Prostate gland (tissue), 2 donors: ENCODE results near the gene RASL10A. TPM values are rescaled to one million over a fixed set of nuclear protein-coding genes. Genes with fewer than 3 reads are reported as not detected.

Experiments
- DNase-seq: peaks from one replicate; pipeline ENCODE4 v3.0.0-alpha.2; 2019; ENCODE audit warnings: low spot score
- H3K27ac ChIP-seq, 2 donors: fragments of 200-600 bp; sonication (generic); 2 replicates each; pipeline ENCODE4 v1.5.1; 2017 to 2019
- H3K27me3 ChIP-seq: fragments of 200-600 bp; sonication (generic); replicated peaks from 2 replicates; pipeline ENCODE4 v1.5.1; 2019; ENCODE audit not compliant: insufficient read depth
- H3K36me3 ChIP-seq, 2 donors: fragments of 200-600 bp; sonication (generic); 1 replicate in 1 of 2; 2 replicates in 1 of 2; pipeline versions ENCODE4 v1.5.1 to v1.8.1; 2017 to 2019
- H3K4me1 ChIP-seq: fragments of 200-600 bp; sonication (generic); replicated peaks from 2 replicates; pipeline ENCODE4 v1.5.1; 2019
- H3K4me3 ChIP-seq, 2 donors: fragments of 200-600 bp; sonication (generic); 2 replicates each; pipeline ENCODE4 v1.5.1; 2017 to 2019
- H3K9me3 ChIP-seq: fragments of 200-600 bp; sonication (generic); 2 replicates; pipeline ENCODE4 v1.5.1; 2017
- POLR2A ChIP-seq: fragments of 450-650 bp; IDR thresholded peaks from one replicate; pipeline ENCODE4 v1.6.1; 2016; ENCODE audit warnings: antibody characterized with exemption, mild to moderate bottlenecking
- POLR2AphosphoS5 ChIP-seq: sonication (generic); formaldehyde crosslinking; IDR thresholded peaks from one replicate; pipeline ENCODE4 v1.6.1; 2017; ENCODE audit warnings: antibody characterized with exemption
- WGBS: methylation state at CpG from one replicate; pipeline ENCODE4 v1.1.5; 2018; 5-methylcytosine and 5-hydroxymethylcytosine counted together
- intact Hi-C: fragments of 100-400 bp; cut with DNase I; formaldehyde crosslinking; loops from one replicate; pipeline ENCODE4 v1.14.2; 2022
- total RNA-seq, 2 donors: library from RNA; depleted of rRNA; stranded (reverse); fragments of >200 nt; gene quantifications; one replicate each; pipeline ENCODE4 v1.1.0, GENCODE V29; 2016
- TF ChIP-seq, protein P1 (sequence below), 4 experiments: fragments of 200-600 bp in 2 of 4; fragments of 450-650 bp in 2 of 4; sonication (generic) in 2 of 4; IDR thresholded peaks; 1 replicate in 3 of 4; 2 replicates in 1 of 4; pipeline ENCODE4 v1.5.1; 2016 to 2019; ENCODE audit warnings: antibody characterized with exemption in 4 of 4, mild to moderate bottlenecking in 2 of 4, moderate library complexity in 2 of 4

RASL10A gene
- total RNA-seq, 2 donors from 2014 or later: 9.2 to 15.1 TPM

DNA sequence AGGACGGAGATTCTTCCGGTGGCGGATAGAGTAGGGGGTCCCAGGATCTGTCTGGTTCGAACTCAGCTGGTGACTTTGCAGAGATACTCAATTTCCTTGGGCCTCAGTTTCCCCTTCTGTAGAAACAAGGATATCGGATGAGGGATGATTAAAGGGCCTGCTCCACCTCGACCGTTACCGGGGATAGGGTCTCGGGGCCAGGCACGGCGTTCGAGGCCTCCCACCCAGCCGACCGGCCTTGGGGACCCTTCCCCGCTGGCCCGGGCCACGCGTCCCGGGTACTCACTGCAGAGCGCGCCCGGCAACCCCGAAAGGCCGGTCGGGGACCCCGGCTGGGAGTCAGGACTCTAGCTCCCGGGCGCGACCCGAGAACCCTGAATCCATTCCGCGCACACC is 48.0 kb downstream of the RASL10A start:
- intact Hi-C loops: no loop called here
- DNase-seq: no peak
- Histone ChIP-seq H3K4me3 (peak overlapping the region; percentile 84 to 92), H3K9me3 (no peaks in the 10 kb centered on the region), H3K4me1 (peaks cover 6% of the 10 kb centered on the region), H3K27me3 (no peaks in the 10 kb centered on the region), H3K36me3 (peaks cover 0 to 5% of the 10 kb centered on the region in 2 donors), H3K27ac (peak overlapping the region; percentile 97 to 98)
- under 1% methylated on average over 14 of the region's 32 CpGs for WGBS
- TF ChIP-seq POLR2AphosphoS5 (no peak), POLR2A (peak; percentile 9)
- TF ChIP-seq, protein P1, sequence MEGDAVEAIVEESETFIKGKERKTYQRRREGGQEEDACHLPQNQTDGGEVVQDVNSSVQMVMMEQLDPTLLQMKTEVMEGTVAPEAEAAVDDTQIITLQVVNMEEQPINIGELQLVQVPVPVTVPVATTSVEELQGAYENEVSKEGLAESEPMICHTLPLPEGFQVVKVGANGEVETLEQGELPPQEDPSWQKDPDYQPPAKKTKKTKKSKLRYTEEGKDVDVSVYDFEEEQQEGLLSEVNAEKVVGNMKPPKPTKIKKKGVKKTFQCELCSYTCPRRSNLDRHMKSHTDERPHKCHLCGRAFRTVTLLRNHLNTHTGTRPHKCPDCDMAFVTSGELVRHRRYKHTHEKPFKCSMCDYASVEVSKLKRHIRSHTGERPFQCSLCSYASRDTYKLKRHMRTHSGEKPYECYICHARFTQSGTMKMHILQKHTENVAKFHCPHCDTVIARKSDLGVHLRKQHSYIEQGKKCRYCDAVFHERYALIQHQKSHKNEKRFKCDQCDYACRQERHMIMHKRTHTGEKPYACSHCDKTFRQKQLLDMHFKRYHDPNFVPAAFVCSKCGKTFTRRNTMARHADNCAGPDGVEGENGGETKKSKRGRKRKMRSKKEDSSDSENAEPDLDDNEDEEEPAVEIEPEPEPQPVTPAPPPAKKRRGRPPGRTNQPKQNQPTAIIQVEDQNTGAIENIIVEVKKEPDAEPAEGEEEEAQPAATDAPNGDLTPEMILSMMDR (IDR thresholded peaks at IDR 0.05): no peak

DNA sequence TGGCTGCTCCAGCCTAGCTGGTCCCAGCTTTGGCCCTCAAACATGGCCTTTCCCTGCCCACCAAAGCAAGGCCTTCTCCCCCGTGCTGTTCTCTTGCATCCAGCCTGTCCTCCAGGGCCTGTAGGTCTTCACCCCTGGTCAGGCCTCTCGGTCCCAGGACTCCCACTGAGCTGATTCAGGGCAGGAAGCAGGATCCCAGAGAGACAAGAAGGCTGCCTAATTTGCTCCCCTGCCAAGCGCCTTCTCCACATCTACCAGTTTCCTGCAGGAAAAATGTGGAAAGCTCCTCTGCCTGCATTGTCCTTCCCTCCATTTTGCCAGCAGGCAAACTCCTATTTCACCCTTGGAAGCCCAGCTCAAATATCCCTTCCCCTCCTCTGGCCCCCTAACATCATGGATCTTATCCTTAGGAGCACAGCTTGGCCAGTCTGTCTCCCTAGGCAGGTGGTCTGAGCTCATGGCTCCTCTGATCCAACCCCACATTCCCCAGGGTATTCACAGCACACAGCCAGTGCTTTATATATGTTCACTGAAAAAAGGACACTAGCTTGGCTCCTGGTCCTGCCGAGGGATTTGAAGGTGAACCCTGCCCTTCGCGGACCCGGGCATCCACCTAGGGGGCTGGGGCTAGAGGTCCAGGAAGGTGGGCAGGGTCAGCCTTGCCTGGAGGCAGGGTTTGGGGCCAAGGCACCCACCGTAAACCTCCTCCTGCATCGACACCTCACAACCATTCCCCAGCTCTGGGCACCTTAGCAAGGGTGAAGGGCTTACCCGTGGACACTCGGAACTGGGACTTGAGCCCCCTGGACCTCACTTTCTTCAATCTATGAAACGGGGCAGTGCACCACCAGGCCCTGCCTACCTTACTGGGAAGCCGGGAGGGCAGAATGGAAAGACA is 48.7 kb downstream of the RASL10A start:
- intact Hi-C loops: no loop called here
- H3K4me1 ChIP-seq: peaks cover 6% of the 10 kb centered on the region

DNA sequence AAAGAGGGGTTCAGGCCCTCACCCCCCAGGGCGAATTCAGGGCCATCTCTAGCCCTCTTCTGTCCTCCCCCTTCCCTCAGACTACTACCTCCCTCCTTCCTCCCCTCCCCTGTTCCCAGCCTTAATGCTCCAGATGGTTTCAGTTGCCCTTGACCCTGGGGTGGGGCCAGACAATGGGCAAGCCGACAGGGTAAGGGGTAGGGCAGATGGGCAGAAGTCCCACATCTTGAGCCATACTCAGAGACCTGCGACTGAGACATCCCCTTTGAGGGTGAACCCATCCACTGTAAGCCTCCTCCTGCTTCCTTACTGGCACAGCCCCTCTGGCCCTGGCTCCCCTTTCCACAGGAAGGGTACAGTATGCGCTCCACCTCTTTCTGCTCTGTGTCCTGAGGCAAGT is 49.6 kb downstream of the RASL10A start:
- Histone ChIP-seq H3K27ac (no peak overlapping the region), H3K27me3 (no peaks in the 10 kb centered on the region), H3K4me3 (no peak overlapping the region), H3K9me3 (no peaks in the 10 kb centered on the region), H3K36me3 (peaks cover 0 to 5% of the 10 kb centered on the region in 2 donors), H3K4me1 (peaks cover 6% of the 10 kb centered on the region)
- intact Hi-C loops: no loop called here
- no peak for DNase-seq
- WGBS: 65% methylated on average over 4 of the region's 4 CpGs
- TF ChIP-seq POLR2A (no peak), POLR2AphosphoS5 (no peak)
- TF ChIP-seq, protein P1 (IDR thresholded peaks at IDR 0.05): no peak

More for the DNA sequence above, 48.7 kb downstream of the RASL10A start:
- Histone ChIP-seq H3K4me3 (peak overlapping the region; percentile 84 to 92), H3K27me3 (no peaks in the 10 kb centered on the region), H3K36me3 (peaks cover 0 to 5% of the 10 kb centered on the region in 2 donors), H3K27ac (peak overlapping the region; percentile 97 to 98), H3K9me3 (no peaks in the 10 kb centered on the region)
- no peak for TF ChIP-seq POLR2AphosphoS5
- TF ChIP-seq, protein P1 (IDR thresholded peaks at IDR 0.05): no peak
- no peak for TF ChIP-seq POLR2A
- no peak for DNase-seq
- WGBS: 18% methylated on average over 13 of the region's 13 CpGs

DNA sequence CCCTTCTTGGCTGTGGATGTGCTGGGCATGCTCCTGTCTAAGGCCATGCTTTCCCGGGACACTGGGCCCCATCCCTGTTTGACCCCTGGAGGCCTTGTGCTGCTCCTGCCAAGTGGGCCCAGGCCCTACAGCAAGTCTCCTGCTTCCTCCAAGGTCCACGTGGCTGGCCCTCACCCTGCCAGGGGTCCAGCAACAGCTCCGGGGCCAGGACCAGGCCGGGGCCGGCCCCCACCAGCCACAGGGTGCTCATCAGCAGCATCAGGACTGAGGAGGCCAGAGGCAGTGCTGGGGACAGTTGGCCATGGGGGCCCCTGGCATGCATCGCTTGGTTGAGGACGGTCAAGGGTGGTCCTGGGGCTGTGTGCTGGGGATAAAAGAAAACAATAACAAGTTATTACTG is 50.2 kb downstream of the RASL10A start:
- no peaks in the 10 kb centered on the region for H3K9me3 ChIP-seq
- intact Hi-C loops: no loop called here
- DNase-seq: no peak
- H3K27ac ChIP-seq: no peak overlapping the region
- WGBS: 90% methylated on average over 7 of the region's 7 CpGs
- peaks cover 0 to 5% of the 10 kb centered on the region in 2 donors for H3K36me3 ChIP-seq
- peaks cover 4% of the 10 kb centered on the region for H3K4me1 ChIP-seq
- no peaks in the 10 kb centered on the region for H3K27me3 ChIP-seq
- TF ChIP-seq, protein P1 (IDR thresholded peaks at IDR 0.05): no peak
- TF ChIP-seq POLR2AphosphoS5: no peak
- no peak for TF ChIP-seq POLR2A
- no peak overlapping the region for H3K4me3 ChIP-seq
